Measurements from ENCODE around the gene ANKEF1.

The ANKEF1 gene

GRCh38 chr20:10090588-10091166 is 55.9 kb downstream of the ANKEF1 start:
- DNase-seq: no peak

- DNase-seq: no peak
These were observed 58.4 kb downstream of the ANKEF1 start for GRCh38 chr20:10093087-10093591.

- no peak for DNase-seq
These were observed 59.9 kb downstream of the ANKEF1 start for GRCh38 chr20:10094566-10095173.

GRCh38 chr20:10096790-10097189 is 62.0 kb downstream of the ANKEF1 start:
- DNase-seq: no peak

GRCh38 chr20:10105046-10105445 is 70.3 kb downstream of the ANKEF1 start:
- no peak for DNase-seq

Measured in activated gamma-delta T cell (primary cell).